Endothelial cell of umbilical vein (primary cell): ENCODE data around the gene TSPAN5. TPM values are rescaled to one million over a fixed set of nuclear protein-coding genes. Genes with fewer than 3 reads are reported as not detected.

Experiments
- BruUV-seq: library from RNA; stranded (reverse); fragments of 400-500 nt; replicated peaks from 2 replicates; lab custom pipeline; 2021; lab: Mats Ljungman, UMichigan
- CTCF ChIA-PET: fragments of 300-600, 350-600 bp; sonication (Branson Sonifier 250); formaldehyde crosslinking; loops from one replicate; lab custom pipeline; 2021; ENCODE audit warnings: antibody characterized with exemption, inconsistent platforms; lab: Charles Lee
- POLR2A ChIA-PET: fragments of 300-600, 350-600 bp; sonication (Branson Sonifier 250); formaldehyde crosslinking; loops from one replicate; lab custom pipeline; 2021; ENCODE audit warnings: antibody characterized with exemption, inconsistent platforms; lab: Charles Lee
- DNase-seq: peaks from one replicate; pipeline ENCODE4 v3.0.0-alpha.2; 2011; ENCODE audit warnings: low read depth, low spot score
- FAIRE-seq: peaks from 2 replicates; lab custom pipeline; 2011; peaks lifted over from hg19 to GRCh38; lab: Jason Lieb, UNC
- H2AFZ ChIP-seq: 2 replicates; pipeline ENCODE4 v1.6.0; 2012; ENCODE audit warnings: low read depth, low read length, control low read depth, inconsistent platforms
- H3K27ac ChIP-seq: 2 replicates; pipeline ENCODE4 v1.5.1; 2011; ENCODE audit warnings: low read depth, mild to moderate bottlenecking, control low read depth, low read length, moderate library complexity; ENCODE audit not compliant: insufficient read depth
- H3K27me3 ChIP-seq, 2 experiments: 2 replicates each; pipeline versions ENCODE4 v1.6.0 to v1.6.1; 2011; ENCODE audit warnings: low read length in 2 of 2, mixed read lengths in 1 of 2; ENCODE audit not compliant: control insufficient read depth in 2 of 2, insufficient read depth in 2 of 2
- H3K36me3 ChIP-seq, 2 experiments: 2 replicates in 1 of 2; 3 replicates in 1 of 2; pipeline ENCODE4 v1.5.1; 2011; ENCODE audit warnings: low read length in 2 of 2, mild to moderate bottlenecking in 1 of 2, moderate library complexity in 1 of 2; ENCODE audit not compliant: control insufficient read depth in 2 of 2, insufficient read depth in 2 of 2; ENCODE audit errors: extremely low read depth in 1 of 2
- H3K4me1 ChIP-seq: 3 replicates; pipeline ENCODE4 v1.5.1; 2011; ENCODE audit warnings: mild to moderate bottlenecking, low read length; ENCODE audit not compliant: control insufficient read depth, insufficient read depth; ENCODE audit errors: extremely low read depth
- H3K4me2 ChIP-seq: 2 replicates; pipeline ENCODE4 v1.6.1; 2011; ENCODE audit warnings: low read length, control low read depth, mixed read lengths; ENCODE audit not compliant: insufficient read depth
- H3K4me3 ChIP-seq, 3 experiments: fragments of 200-600 bp in 1 of 3; sonication (generic), shearing (Covaris generic) in 1 of 3; replicated peaks in 1 of 3; 2 replicates each; pipeline ENCODE4 v1.5.1; 2011 to 2016; ENCODE audit warnings: control low read depth in 3 of 3, low read length in 3 of 3, mild to moderate bottlenecking in 2 of 3, inconsistent platforms in 1 of 3, low read depth in 1 of 3, moderate library complexity in 1 of 3; ENCODE audit not compliant: insufficient read depth in 1 of 3
- H3K79me2 ChIP-seq: 2 replicates; pipeline ENCODE4 v1.6.0; 2012; ENCODE audit warnings: low read length, inconsistent platforms; ENCODE audit not compliant: control insufficient read depth, insufficient read depth
- H3K9ac ChIP-seq: replicated peaks from 2 replicates; pipeline ENCODE3; 2011; ENCODE audit warnings: low read length, control low read depth; ENCODE audit not compliant: insufficient read depth; ENCODE audit errors: extremely low read depth
- H3K9me1 ChIP-seq: replicated peaks from 3 replicates; pipeline ENCODE4 v1.6.0; 2011; ENCODE audit warnings: mild to moderate bottlenecking, low read length; ENCODE audit not compliant: control insufficient read depth, insufficient read depth; ENCODE audit errors: extremely low read depth
- H3K9me3 ChIP-seq: replicated peaks from 2 replicates; pipeline ENCODE4 v1.5.1; 2012; ENCODE audit warnings: low read length, inconsistent platforms; ENCODE audit not compliant: control insufficient read depth, insufficient read depth
- H4K20me1 ChIP-seq: replicated peaks from 2 replicates; pipeline ENCODE3; 2011; ENCODE audit warnings: mild to moderate bottlenecking, low read length; ENCODE audit not compliant: control insufficient read depth, insufficient read depth; ENCODE audit errors: extremely low read depth
- EZH2 ChIP-seq: IDR thresholded peaks from 2 replicates; pipeline ENCODE4 v1.6.1; 2012; ENCODE audit warnings: borderline replicate concordance, low read depth, mild to moderate bottlenecking, moderate library complexity, low read length, inconsistent platforms; ENCODE audit not compliant: severe bottlenecking
- FOS ChIP-seq: IDR thresholded peaks from 2 replicates; pipeline ENCODE4 v1.6.1; 2011; ENCODE audit warnings: mild to moderate bottlenecking, low read length, moderate library complexity, borderline replicate concordance; ENCODE audit not compliant: insufficient read depth
- GATA2 ChIP-seq: IDR thresholded peaks from 2 replicates; pipeline ENCODE4 v1.7.0; 2011; ENCODE audit warnings: low read depth, mild to moderate bottlenecking, moderate library complexity, mixed read lengths, low read length; ENCODE audit not compliant: insufficient read length, insufficient read depth
- JUN ChIP-seq: IDR thresholded peaks from 2 replicates; pipeline ENCODE4 v1.6.1; 2011; ENCODE audit warnings: borderline replicate concordance, low read depth; ENCODE audit not compliant: insufficient read length, insufficient read depth
- MYC ChIP-seq: IDR thresholded peaks from one replicate; pipeline ENCODE4 v1.6.1; 2011; ENCODE audit warnings: mild to moderate bottlenecking, low read depth, low read length
- POLR2A ChIP-seq: IDR thresholded peaks from 2 replicates; pipeline ENCODE4 v1.6.1; 2012; ENCODE audit warnings: low read depth, mild to moderate bottlenecking, control low read depth, low read length
- POLR2AphosphoS5 ChIP-seq: IDR thresholded peaks from 2 replicates; pipeline ENCODE4 v1.6.1; 2012; ENCODE audit warnings: low read depth, mild to moderate bottlenecking, control low read depth, low read length, moderate library complexity; ENCODE audit not compliant: insufficient read depth
- dilution Hi-C: fragments of 300-500 bp; cut with MboI; formaldehyde crosslinking; loops from one replicate; pipeline ENCODE4 v1.15.0; 2019; ENCODE audit warnings: low sequenced_read_pairs; ENCODE audit not compliant: extremely low pct_ligation_motif_present
- intact Hi-C: fragments of 100-400 bp; cut with micrococcal nuclease; formaldehyde crosslinking; loops from one replicate; pipeline ENCODE4 v1.10.0; 2022
- polyA plus RNA-seq, 4 experiments: library from polyadenylated mRNA; depleted of rRNA in 3 of 4; stranded (reverse) in 3 of 4; unstranded in 1 of 4; fragments of >200 nt; gene quantifications; 2 replicates each; pipeline versions ENCODE4 v1.2.1 to v1.2.3, GENCODE V29; 2011 to 2012; ENCODE audit warnings: missing spikeins in 1 of 4
- total RNA-seq: library from RNA; stranded (reverse); gene quantifications from 2 replicates; pipeline ENCODE4 v1.2.3, GENCODE V29; 2021
- TF ChIP-seq, protein P1 (sequence below), 2 donors: IDR thresholded peaks; 1 replicate in 1 of 2; 2 replicates in 1 of 2; pipeline ENCODE4 v1.5.1; 2011; ENCODE audit warnings: low read length in 2 of 2, mild to moderate bottlenecking in 2 of 2, moderate library complexity in 2 of 2, control low read depth in 1 of 2, inconsistent platforms in 1 of 2, low read depth in 1 of 2; ENCODE audit not compliant: insufficient read depth in 1 of 2; ENCODE audit errors: extremely low read depth in 1 of 2
- TF ChIP-seq, protein P2 (sequence below): IDR thresholded peaks from 2 replicates; pipeline ENCODE4 v1.6.1; 2011; ENCODE audit not compliant: insufficient read depth, insufficient read length

The TSPAN5 gene
- total and polyA plus RNA-seq, 2 donors (not counting 3 experiments of a cell fraction or from before 2014, with no cell fraction given), result 45.1 to 50.2 TPM

DNA sequence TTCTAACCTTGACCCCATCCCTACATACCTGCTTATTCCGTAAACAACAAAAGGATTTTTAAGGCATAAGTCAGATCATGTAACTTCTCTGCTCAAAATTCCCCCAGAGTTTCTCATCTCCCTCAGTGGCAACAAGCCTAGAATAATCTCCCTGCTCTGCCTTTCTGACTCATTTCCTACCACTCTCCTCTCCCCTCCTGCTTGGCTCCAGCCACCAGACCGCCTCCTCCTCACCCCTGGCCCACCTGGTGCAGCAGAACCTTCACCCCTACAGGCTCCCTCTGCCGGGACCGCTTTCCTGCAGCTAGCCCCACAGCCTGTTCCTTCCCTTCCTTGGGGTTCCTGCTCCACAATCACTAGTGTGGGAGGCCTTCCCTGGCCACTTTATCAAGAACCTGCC is 32.1 kb downstream of the TSPAN5 start:
- intact Hi-C loops, result loop anchor here (1.0 to 10.0 kb wide), 7 partner anchors 16 to 778 kb away; no protein-coding TSS in a partner anchor
- DNase-seq, result peak; percentile 91

More for the DNA sequence above, 32.1 kb downstream of the TSPAN5 start:
- H3K9ac ChIP-seq, result peak overlapping the region; percentile 50
- BruUV-seq, result no TSS peak
- H3K4me3 ChIP-seq, result peak overlapping the region in 1 of 3 experiments; percentile 0
- peak overlapping the region; percentile 86 for H3K4me2 ChIP-seq
- peak overlapping the region; percentile 74 for H3K27ac ChIP-seq
- H3K9me3 ChIP-seq, result no peaks in the 10 kb centered on the region
- peak; percentile 82 for FAIRE-seq
- H4K20me1 ChIP-seq, result no peaks in the 10 kb centered on the region
- no peaks in the 10 kb centered on the region for H3K27me3 ChIP-seq
- peaks cover 78% of the 10 kb centered on the region for H3K79me2 ChIP-seq
- no peaks in the 10 kb centered on the region for H3K36me3 ChIP-seq
- CTCF ChIA-PET, result interaction anchor here (0.7 to 3.7 kb wide), 4 partner anchors 32 to 159 kb away, joined by 3 to 26 read pairs (median 4); partner anchors contain the start of gene TSPAN5
- no peaks in the 10 kb centered on the region for H3K9me1 ChIP-seq
- dilution Hi-C loops, result no loop called here
- peak; percentile 72 for TF ChIP-seq JUN
- peak; percentile 74 for TF ChIP-seq GATA2
- TF ChIP-seq, protein P1, sequence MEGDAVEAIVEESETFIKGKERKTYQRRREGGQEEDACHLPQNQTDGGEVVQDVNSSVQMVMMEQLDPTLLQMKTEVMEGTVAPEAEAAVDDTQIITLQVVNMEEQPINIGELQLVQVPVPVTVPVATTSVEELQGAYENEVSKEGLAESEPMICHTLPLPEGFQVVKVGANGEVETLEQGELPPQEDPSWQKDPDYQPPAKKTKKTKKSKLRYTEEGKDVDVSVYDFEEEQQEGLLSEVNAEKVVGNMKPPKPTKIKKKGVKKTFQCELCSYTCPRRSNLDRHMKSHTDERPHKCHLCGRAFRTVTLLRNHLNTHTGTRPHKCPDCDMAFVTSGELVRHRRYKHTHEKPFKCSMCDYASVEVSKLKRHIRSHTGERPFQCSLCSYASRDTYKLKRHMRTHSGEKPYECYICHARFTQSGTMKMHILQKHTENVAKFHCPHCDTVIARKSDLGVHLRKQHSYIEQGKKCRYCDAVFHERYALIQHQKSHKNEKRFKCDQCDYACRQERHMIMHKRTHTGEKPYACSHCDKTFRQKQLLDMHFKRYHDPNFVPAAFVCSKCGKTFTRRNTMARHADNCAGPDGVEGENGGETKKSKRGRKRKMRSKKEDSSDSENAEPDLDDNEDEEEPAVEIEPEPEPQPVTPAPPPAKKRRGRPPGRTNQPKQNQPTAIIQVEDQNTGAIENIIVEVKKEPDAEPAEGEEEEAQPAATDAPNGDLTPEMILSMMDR (IDR thresholded peaks at IDR 0.05; ENCODE audit: extremely low read depth in 1 of 2, insufficient read depth in 1 of 2, low read depth in 1 of 2, low read length in 2 of 2), result peak in 1 of 2 donors; percentile 4
- peak; percentile 80 for TF ChIP-seq POLR2AphosphoS5
- peak; percentile 91 for TF ChIP-seq FOS
- no peak for TF ChIP-seq MYC
- TF ChIP-seq POLR2A, result peak; percentile 25
- TF ChIP-seq EZH2, result no peak
- TF ChIP-seq, protein P2, sequence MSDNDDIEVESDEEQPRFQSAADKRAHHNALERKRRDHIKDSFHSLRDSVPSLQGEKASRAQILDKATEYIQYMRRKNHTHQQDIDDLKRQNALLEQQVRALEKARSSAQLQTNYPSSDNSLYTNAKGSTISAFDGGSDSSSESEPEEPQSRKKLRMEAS, result no peak
- POLR2A ChIA-PET, result no interaction called here
- H2AFZ ChIP-seq, result no peak overlapping the region
- peaks cover 45% of the 10 kb centered on the region for H3K4me1 ChIP-seq
